NT2/D1 (cell line): ENCODE results near the gene LARP6.

Source experiments
- SUZ12 ChIP-seq: IDR thresholded peaks from 2 replicates; pipeline ENCODE4 v1.6.1; 2011; ENCODE audit not compliant: insufficient read length, insufficient read depth; ENCODE audit errors: extremely low read depth
- YY1 ChIP-seq: IDR thresholded peaks from 2 replicates; pipeline ENCODE4 v1.6.1; 2011; ENCODE audit not compliant: insufficient read length, insufficient read depth
- ZNF274 ChIP-seq: IDR thresholded peaks from 2 replicates; pipeline ENCODE4 v1.6.1; 2011; ENCODE audit warnings: mild to moderate bottlenecking, low read depth, low read length

DNA sequence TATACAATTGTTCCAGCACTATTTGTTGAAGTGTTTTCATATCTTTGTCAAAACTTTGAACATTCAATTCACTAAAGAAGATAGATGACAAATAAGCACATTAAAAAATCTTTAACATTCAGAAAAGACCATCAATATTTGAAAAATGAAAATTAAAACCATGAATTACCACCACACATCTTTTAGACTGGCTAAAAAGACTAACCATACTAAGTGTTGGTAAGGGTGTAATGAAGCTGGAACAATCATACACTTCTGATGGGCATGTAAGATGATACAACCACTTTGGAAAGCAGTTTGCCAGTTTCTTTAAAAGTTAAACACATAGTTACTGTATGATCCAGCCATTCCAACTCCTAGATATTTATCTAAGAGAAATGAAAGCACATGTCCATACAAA is 33.7 kb downstream of the LARP6 start:
- no peak for TF ChIP-seq ZNF274
- TF ChIP-seq SUZ12 = no peak
- TF ChIP-seq YY1 = no peak
